Common myeloid progenitor, CD34-positive (primary cell): ENCODE data around the gene GTF2A1L.

Experiments
- CTCF ChIA-PET: fragments of 350-600 bp; sonication (Branson Sonifier 250); formaldehyde crosslinking; loops from one replicate; lab custom pipeline; 2021; ENCODE audit warnings: antibody characterized with exemption; lab: Charles Lee
- POLR2A ChIA-PET: fragments of 350-600 bp; sonication (Branson Sonifier 250); formaldehyde crosslinking; loops from one replicate; lab custom pipeline; 2021; ENCODE audit warnings: antibody characterized with exemption; lab: Charles Lee
- DNase-seq, 3 donors: peaks; one replicate each; pipeline versions ENCODE4 v3.0.0 to v3.0.0-alpha.2; 2013
- H3K27ac ChIP-seq, 2 experiments: 1 replicate in 1 of 2; 2 replicates in 1 of 2; pipeline ENCODE4 v1.7.0; 2013; ENCODE audit warnings: inconsistent platforms in 2 of 2, low read length in 2 of 2, mild to moderate bottlenecking in 2 of 2, low read depth in 1 of 2, moderate library complexity in 1 of 2; ENCODE audit not compliant: severe bottlenecking in 2 of 2, insufficient read depth in 1 of 2, poor library complexity in 1 of 2
- H3K27me3 ChIP-seq, 5 experiments: replicated peaks in 2 of 5; 1 replicate in 3 of 5; 2 replicates in 2 of 5; pipeline versions ENCODE4 v1.6.1 to v1.7.0; 2013; ENCODE audit warnings: low read length in 4 of 5, mild to moderate bottlenecking in 2 of 5, moderate library complexity in 2 of 5, inconsistent platforms in 1 of 5; ENCODE audit not compliant: insufficient read depth in 5 of 5, control insufficient read depth in 4 of 5
- H3K36me3 ChIP-seq, 4 experiments: 1 replicate in 2 of 4; 2 replicates in 2 of 4; pipeline versions ENCODE4 v1.6.1 to v1.7.0; 2013; ENCODE audit warnings: low read length in 3 of 4, control low read depth in 1 of 4, mild to moderate bottlenecking in 1 of 4; ENCODE audit not compliant: control insufficient read depth in 4 of 4, insufficient read depth in 4 of 4
- H3K4me1 ChIP-seq, 4 experiments: 1 replicate in 3 of 4; 2 replicates in 1 of 4; pipeline versions ENCODE4 v1.6.1 to v1.7.1; 2013; ENCODE audit warnings: low read length in 3 of 4, mild to moderate bottlenecking in 3 of 4, control low read depth in 1 of 4, inconsistent platforms in 1 of 4, moderate library complexity in 1 of 4; ENCODE audit not compliant: control insufficient read depth in 4 of 4, insufficient read depth in 4 of 4; ENCODE audit errors: control extremely low read depth in 1 of 4
- H3K4me3 ChIP-seq, 7 experiments: 1 replicate in 4 of 7; 2 replicates in 3 of 7; pipeline versions ENCODE4 v1.5.1 to v1.7.0; 2013; ENCODE audit warnings: mild to moderate bottlenecking in 7 of 7, low read length in 6 of 7, moderate library complexity in 6 of 7, inconsistent platforms in 2 of 7, low read depth in 2 of 7, control low read depth in 1 of 7; ENCODE audit not compliant: insufficient read depth in 4 of 7, control insufficient read depth in 1 of 7; ENCODE audit errors: extremely low read depth in 1 of 7
- H3K9me3 ChIP-seq, 5 experiments: 1 replicate in 4 of 5; 2 replicates in 1 of 5; pipeline versions ENCODE4 v1.6.1 to v1.7.1; 2013; ENCODE audit warnings: low read length in 4 of 5, mild to moderate bottlenecking in 2 of 5, inconsistent platforms in 1 of 5, low read depth in 1 of 5, moderate library complexity in 1 of 5; ENCODE audit not compliant: control insufficient read depth in 4 of 5, insufficient read depth in 2 of 5; ENCODE audit errors: control extremely low read depth in 1 of 5

Gene GTF2A1L

GRCh38 chr2:48728840-48729239 lies 111.2 kb downstream of the GTF2A1L start:
- ChIA-PET POLR2A (no interaction called here), CTCF (no interaction called here)
- no peak for DNase-seq
- Histone ChIP-seq H3K4me3 (no peak overlapping the region), H3K9me3 (no peaks in the 10 kb centered on the region), H3K27ac (no peak overlapping the region), H3K27me3 (peaks cover 0 to 6% (median 0%) of the 10 kb centered on the region in 5 experiments), H3K4me1 (no peaks in the 10 kb centered on the region), H3K36me3 (no peaks in the 10 kb centered on the region)
